ENCODE data around the gene C2orf49.
A peak's percentile ranks its signal among the peaks of the same experiment; 100 is the strongest.

The C2orf49 gene

DNA sequence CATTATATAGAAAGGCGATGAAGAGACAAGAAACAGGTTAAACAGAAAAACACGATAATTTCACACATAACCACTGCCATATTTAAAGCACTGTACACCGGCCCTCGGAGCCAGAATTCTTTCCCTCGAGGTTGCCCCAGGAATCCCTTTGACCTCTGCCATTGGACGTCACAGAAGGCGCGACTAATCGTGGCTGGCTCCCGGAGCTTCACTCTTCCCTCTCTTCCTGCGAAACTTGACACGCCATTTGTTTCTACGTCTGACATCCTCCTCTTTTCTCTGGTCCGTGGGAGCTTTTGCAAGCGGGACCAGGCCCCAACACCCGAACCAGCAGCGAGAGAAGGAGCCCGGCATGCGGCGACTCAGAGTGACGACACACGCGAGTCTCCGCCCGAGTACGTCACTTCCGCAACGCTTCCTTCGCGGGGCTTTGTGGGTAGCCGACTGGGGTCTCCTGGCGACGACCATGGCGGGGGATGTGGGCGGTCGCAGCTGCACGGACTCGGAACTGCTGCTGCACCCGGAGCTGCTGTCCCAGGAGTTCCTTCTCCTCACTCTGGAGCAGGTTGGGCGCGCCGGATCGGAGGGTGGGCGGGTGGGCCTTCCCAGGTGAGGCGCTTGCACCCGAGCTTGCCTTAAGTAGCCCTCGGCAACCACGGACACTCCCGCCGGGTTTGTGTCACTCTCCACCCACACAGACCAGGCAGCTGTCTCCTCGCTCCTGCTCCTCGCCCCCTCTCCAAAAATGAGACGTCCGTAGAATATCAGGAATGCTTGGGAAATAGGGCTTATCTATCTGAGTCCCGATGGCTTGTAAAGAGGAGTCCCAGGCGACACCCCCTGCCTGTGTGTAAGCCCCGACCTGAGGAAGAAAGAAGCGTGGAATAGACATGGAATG, at the start of gene C2orf49:
Gene C2orf49, plus strand, starts transcription at position 419 of the 898 bp plus-strand sequence. Its CDS starts 48 bp downstream, at position 467.
- peak; percentile 81 to 90 (median 85) for DNase-seq (ENCODE audit: low read depth in 2 of 3, low spot score in 1 of 3)

DNA sequence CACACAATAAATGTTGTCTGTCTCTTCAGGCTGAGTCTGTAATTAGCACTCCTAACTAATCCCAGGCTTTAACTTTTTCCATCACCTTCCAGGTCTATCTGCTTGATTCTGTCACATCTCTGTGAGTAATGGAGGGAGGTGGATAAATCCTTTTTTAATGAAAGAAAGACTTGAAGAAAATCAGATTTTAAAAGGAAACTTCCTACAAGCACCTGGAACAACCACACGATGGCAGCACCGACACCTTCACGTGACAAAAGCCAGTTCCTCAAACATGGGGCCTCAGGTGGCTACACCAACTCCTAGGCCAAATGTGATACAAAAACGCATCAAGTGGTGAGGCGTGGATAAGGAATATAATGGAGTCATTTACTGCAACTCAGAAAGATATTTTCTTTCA, 49.6 kb upstream of the C2orf49 start:
- DNase-seq (ENCODE audit: low read depth in 2 of 3, low spot score in 1 of 3): peak; percentile 5 to 12 (median 12)

DNA sequence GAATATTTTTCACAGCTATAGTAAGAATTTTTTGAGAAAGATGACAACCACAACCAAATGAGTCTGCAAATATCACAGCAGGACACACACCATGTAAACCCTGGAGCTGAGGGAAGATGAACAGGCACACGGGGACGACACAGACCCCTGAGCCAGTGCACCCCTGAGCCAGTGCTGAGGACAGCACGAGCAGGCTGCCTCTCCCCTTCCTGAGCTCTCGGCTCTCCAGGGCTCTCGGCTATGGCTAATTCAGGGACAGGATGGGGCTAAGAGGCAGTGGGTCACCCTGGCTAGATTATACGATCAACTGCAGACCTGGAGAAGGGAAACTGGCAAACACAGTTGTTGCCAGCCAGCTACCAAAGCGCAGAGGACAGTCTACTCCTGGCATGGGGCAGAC, 49.2 kb upstream of the C2orf49 start:
- DNase-seq (ENCODE audit: low read depth in 2 of 3, low spot score in 1 of 3): no peak

DNA sequence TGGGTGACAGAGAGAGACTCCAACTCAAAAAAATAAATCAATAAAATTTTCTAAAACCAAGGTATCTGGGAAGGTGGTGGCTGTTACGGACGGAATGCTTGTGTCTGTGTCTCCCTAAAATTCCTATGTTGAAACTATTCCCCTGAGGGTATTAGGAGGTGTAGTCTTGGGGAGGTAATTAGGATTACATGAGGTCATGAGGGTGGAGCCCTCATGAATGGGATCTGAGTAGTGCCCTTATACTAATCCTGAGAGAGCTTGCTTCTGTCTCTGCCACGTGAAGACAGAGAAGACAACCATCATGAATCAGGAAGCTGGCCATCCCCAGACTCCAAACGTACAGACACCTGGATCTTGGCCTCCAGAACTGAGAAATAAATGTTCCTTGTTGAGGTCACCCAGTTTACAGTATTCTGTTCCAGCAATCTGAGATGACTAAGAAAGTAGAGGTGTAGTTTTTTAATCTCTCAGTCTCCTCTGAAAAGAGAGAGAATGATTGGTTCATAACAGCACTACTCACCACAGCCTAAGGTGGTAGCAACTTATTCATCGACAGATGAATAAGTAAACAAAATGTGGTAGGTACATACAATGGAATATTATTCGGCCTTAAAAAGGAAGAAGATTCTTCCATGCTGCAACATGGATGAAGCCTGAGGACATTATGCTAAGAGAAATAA, 46.2 kb upstream of the C2orf49 start:
- no peak for DNase-seq (ENCODE audit: low read depth in 2 of 3, low spot score in 1 of 3)

DNA sequence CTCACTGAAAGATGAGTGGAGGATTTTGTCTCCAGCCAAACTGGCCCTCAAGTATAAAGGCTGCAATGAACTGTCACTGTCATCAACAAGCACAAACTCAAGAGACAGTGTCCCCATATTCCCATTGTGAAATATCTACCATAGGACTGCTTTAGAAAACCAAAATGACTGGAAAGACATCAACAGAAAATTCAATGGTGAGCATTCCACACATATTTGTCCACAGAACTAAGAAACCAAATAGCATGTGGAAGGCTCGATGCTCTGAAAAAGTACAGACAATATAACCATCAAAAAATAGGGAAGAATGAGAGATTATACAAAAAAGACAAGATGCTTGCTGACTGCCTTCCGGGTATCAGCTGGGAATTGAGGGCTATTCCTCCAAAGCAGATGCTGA, 45.4 kb upstream of the C2orf49 start:
- no peak for DNase-seq (ENCODE audit: low read depth in 2 of 3, low spot score in 1 of 3)

DNA sequence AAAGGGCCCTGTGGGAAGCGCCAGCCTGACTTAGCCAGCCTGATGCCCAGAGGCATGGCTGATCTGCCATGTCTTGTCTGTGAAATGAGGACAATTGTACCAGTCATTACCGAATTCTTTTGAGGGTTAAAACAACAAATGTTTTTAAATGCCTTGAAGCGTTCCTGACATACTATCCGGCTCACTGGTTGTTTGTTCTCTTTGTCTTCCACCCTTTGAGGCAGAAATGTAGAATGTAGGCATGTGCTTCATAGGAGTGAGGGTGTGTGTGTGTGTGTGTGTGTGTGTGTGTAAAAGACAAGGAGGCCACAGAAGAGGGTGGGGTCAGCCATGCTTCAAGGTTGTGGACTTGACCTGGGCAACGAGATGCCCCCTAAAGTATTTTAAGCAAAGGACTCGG, 43.3 kb upstream of the C2orf49 start:
- DNase-seq (ENCODE audit: low read depth in 2 of 3, low spot score in 1 of 3): no peak

DNA sequence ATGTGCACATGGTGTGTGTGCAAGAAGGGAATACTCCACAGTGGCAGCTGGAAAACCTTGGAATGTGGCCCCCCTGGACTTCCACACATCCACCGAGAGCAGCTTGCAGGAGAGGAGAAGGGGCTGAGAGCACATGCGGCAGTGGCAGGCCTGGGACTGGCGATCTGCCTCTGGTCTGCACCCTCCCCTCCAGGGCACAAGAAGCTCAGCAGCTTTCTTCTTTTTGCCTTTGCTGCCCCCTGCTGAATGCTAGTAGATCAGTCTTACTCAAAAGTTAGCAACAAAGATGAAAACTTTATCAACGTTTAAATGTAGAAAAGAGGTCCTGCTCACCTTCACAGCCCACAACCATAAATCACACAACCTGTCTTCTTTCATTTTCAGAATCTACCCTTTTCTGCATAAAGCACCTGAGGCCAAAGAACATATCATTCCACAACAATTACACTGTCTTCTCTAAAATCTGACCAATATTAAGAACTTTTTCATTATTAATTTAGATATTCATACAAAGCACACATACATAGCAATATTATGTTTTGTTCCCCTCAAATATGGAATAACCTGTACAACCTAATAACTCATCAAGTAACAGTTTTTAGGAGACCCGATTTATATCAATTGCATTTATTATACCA, 42.4 kb upstream of the C2orf49 start:
- peak in 2 of 3 donors; percentile 7 to 11 for DNase-seq (ENCODE audit: low read depth in 2 of 3, low spot score in 1 of 3)

DNA sequence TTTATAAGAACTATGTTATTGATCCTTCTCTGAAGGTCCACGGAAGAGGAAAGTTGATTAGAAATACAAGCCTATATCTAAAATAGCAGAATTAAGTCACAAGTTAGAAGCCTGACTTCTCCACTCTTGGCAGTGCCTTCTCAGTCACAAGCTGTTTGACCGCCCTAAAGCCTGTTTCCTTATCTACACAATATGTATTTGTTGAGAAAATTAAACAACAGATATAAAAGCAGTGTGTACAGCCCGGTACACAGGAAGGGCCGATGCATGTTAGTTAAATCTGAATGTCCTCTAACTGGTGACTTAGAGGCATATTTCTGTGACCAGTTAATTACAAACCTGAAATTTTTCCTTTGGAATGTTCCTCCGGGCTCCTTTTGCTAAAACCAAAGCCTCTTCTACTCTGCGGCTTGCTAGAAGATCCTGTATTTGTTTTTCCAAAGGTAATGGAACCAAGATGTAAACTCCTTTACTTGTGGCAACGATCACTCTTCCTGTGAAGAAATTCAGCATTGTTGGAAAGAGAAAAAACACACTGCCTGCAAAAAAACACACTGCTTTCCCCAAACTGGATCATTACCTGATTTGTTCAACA, 41.2 kb upstream of the C2orf49 start:
- DNase-seq (ENCODE audit: low read depth in 2 of 3, low spot score in 1 of 3): no peak

DNA sequence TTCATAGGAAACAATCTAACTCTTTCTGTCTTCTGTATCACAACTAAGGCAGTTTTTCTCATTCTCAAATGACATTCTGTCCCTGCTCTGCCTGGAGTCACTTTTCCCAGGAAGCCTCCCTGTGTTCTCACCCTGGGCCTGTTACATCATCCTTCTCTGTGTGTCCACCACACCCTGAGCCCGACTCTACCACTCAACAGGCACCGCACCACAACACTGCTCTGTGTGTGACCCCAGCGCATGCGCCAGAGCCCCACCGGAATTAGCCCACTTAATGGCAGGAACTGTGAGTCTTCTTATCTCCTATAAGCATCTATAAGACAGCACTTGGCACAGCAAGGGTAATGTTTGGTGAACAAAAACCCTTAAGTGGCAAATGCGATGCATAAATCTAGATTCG, 40.1 kb upstream of the C2orf49 start:
- DNase-seq (ENCODE audit: low read depth in 2 of 3, low spot score in 1 of 3): no peak

DNA sequence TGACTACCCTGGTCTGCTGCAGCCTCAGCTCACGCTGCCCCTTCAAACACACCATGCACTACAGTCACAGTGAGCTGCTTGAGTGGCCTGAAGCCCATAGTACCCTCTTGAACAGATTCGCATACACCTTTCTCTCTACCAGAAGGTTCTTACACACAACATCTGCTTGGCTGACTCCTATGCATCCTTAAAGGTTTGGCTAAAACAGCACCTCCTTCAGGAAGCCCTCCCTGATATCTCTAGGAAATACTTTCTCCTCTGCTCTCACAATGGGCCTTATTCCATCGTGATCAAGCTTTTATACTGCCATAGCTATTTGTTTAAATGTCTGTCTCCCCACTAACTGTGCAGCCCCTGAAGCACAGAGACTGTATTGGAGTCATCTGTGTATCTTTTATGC, 39.3 kb upstream of the C2orf49 start:
- no peak for DNase-seq (ENCODE audit: low read depth in 2 of 3, low spot score in 1 of 3)

DNA sequence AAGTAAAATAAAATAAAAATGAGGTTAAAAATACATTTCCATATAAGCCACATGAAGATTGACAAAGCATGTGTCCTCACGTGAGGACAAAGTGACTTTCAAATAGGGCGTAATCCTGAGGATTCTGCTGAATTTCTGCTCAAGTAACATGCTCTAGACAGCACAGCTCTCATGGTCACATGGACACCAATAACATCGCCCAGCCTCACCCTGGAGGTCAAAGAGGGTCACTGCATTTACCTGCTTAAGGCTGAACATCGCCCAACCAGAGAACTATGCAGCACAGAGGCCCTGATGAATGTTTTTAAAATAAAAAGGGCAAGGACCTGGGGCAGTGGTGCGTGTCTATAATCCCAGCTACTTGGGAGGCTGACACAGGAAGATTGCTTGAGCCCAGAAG, 38.0 kb upstream of the C2orf49 start:
- DNase-seq (ENCODE audit: low read depth in 2 of 3, low spot score in 1 of 3): no peak

DNA sequence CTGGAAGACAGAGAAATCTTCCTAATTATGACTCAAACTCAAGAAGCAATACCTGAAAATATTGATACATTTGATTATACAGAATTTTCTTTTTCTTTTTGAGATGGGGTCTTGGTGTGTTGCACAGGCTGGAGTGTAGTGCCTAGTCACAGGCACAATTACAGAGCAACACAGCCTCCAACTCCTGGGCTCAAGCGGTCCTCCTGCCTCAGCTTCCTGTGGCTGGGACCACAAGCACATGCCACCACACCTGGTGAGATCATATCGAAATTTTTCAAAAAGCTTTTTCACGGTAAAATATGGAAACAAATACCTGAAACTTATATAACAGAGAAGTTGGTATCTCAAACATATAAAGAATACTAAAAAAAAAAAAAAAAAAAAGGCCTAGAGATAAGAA, 35.7 kb upstream of the C2orf49 start:
- DNase-seq (ENCODE audit: low read depth in 2 of 3, low spot score in 1 of 3): no peak

DNA sequence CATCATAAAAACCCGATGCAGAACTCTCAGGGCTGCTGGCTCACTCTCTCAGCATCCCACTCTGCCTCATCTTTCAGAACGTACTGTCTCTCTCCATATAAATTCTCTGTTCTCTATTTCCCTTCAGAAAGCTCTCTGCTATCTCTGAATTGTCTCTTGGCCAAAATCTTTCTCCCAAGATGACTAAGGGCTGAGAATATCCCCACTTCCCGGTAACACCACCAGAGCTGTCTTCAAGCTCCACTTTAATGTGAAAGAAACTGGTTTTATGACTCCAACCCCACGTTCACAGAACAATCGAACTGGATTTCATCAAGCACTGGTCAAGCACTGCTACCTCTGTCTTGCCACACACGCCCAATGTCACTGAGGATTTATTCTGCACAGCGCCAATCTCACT, 30.2 kb upstream of the C2orf49 start:
- no peak for DNase-seq (ENCODE audit: low read depth in 2 of 3, low spot score in 1 of 3)

DNA sequence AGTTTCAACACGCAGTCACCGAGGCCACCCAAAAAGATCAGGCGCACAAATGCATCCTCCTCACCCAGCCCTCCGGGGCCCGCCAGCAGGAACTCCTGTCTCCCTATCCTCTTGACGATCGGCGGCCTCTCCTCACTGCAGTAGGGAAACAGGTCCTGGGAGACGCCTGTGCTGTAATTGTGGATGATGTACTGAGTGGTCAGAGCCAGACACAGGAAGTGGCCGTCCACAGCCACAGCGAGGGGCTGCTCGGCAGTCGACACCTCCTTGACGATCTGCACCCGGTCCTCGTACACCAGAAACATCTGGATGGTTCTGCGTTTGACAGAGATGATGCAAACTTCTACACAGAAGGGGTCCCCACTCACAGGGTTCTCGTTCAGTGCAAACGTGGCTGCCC, 29.8 kb upstream of the C2orf49 start:
- DNase-seq (ENCODE audit: low read depth in 2 of 3, low spot score in 1 of 3): no peak

DNA sequence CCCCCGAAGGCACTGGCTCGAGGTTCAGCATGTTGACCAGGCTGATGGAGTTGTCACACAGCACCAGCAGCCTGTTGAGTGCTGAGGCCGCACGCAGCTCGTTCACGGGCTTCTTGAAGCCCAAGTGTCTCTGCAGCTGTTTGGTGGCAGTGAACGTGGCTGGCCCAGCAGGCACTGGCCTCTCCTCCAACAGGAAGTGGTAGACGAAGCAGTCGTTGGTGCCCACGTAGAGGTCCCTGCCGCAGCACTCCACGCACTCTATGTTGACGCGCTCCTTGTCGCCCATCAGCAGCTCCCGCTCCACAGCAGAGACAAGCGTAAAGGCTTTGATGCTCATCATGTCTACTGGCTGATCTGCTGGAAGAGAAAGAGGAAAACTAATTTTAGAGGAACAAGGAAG, 29.4 kb upstream of the C2orf49 start:
- DNase-seq (ENCODE audit: low read depth in 2 of 3, low spot score in 1 of 3): no peak

DNA sequence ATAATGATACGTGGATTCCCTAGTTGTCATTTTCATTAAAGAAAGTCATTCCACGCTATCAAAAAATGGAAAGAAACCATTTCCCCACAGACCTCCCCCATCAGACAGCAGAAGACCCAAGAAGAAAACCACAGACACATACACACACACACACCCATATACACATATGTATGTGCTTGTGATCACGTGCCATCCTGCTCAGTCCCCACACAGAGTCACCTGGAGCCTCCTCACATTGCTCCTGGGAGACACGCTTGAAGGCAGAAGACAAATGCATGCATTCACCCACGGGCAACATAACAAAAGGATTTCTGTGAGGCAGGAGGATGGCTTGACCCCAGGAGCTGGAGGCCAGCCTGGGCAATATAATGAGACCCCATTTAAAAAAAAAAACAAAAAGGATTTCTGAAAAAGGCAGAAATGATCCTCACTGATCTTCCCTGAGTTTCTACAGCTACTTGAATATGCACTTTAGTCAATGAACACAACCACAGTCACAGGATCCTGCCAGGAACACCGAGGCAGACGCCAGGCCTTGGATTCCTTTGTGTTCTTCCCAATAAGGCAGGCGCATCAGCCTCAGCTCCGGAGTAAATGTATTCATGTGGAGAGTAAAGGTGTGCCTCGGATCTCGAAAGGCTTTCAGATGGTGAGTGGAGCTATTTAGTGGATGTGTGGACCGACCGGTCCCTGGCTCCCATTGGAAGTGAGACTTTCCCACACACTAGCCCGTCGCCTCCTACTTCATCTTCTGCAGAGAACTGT, 28.8 kb upstream of the C2orf49 start:
- DNase-seq (ENCODE audit: low read depth in 2 of 3, low spot score in 1 of 3): no peak

DNA sequence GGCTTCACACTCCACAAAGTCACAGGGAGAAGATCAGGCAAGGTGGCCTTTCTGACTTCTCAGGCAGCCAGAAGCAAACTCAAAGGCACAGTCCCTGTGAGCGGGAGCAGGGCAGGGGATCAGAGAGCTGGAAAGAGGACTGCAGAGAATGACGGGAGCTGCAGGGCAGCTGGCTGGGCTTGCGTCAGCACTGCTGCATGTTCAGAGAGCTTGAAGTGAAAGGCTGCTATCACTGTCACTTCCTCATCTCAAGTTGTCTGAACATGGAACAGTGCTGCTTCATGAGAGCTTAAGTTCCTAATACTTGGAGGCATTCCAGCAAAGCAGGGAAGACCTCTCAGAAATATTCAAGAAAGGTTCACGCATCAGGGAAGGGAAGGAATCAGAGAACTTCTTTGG, 28.2 kb upstream of the C2orf49 start:
- DNase-seq (ENCODE audit: low read depth in 2 of 3, low spot score in 1 of 3): no peak

DNA sequence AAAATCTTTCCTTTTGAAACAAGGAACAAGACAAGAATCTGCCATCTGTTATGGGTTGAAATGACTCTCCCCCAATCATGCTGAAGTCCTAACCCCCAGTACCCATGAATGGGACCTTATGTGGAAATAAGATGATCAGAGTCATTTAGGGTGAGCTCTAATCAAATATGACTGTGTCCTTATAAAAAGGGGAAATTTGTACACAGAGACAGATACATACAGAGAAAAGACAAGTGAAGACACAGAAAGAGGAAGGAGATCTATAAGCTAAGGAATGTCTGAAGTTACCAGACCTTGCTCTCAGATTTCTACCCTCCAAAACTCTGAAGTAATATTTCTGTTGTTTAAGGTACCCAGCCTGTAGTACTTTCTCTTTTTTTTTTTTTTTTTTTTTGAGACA, 23.5 kb upstream of the C2orf49 start:
- DNase-seq (ENCODE audit: low read depth in 2 of 3, low spot score in 1 of 3): no peak

DNA sequence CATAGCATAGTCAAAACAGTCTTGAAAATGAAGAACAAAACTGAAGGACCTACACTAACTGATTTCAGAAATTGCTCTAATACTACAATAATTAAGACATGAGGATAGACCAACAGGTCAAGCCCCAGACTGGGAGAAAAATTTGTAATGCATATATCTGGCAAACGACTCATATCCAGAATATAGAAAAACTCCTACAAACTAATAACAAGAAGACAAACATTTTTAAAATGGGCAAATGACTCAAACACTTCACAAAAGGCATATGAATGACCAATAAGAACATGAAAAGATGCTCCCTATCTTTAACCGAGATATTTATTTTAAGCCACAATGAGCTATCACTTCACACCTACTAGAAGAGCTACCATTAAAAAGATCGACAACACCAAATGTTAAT, 22.0 kb upstream of the C2orf49 start:
- no peak for DNase-seq (ENCODE audit: low read depth in 2 of 3, low spot score in 1 of 3)

DNA sequence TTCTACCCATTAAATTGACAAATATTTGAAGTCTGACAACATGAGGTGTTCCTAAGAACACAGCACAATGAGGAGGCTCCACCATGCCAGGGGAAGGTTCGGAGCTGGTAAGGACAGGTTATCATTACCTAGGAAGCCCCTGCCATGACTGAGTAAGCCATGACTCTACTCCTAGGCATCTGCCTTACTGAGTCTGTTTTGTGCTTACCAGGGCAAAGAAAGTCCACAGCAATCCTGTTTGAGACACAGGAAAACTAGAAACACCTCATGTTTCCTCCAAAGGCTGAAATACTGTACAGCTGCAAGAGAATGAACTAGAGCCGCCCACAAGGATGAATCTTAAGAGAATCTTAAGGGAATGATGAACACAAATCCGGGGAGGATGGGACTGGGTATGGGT, 19.4 kb upstream of the C2orf49 start:
- DNase-seq (ENCODE audit: low read depth in 2 of 3, low spot score in 1 of 3): no peak

DNA sequence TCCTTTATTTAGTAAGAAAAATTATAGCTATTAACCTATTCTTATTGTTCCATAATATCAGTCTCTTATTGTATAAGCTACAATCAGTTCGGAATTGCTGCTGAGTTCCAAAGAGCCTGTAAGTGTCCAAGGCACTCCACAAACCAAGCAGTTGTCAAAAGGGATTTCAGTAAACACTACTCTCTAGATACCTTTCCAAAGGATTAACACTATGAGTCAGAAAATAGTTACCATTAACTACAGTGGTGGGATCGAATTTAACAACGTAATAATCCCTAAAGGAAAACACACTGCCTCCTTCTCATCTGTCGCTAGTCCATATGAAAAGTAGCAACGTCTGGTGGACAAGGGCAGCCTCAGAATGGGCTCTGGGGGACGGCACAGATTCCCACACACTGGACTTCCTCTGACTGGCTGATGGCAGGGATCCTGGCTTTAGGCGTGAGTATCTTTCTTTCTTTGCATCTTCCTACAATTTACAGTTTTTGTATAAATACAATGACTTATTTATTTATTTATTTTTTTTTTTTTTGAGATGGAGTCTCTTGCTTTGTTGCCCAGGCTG, 16.6 kb upstream of the C2orf49 start:
- no peak for DNase-seq (ENCODE audit: low read depth in 2 of 3, low spot score in 1 of 3)

Measured in stimulated activated CD4-positive, alpha-beta T cell treated with anti-CD3 and anti-CD28 coated beads, Interleukin-12 subunit alpha, Interleukin-12 subunit beta, amount 100 ng/mL, for 48 hours (primary cell).